Right kidney (tissue), 1 donor: ENCODE measurements around the gene GALNT16.
"Not testable (repeated sequence)": the region's sequence is repeated elsewhere in the genome, so short reads cannot be mapped to it uniquely, and the experiment has no call there.

Source experiments
- DNase-seq: peaks from one replicate; pipeline ENCODE4 v3.0.0-alpha.2; 2016

The GALNT16 gene

GRCh38 chr14:69366069-69366468 lies 106.1 kb downstream of the GALNT16 start:
- no peak for DNase-seq

- no peak for DNase-seq
These were observed 106.8 kb downstream of the GALNT16 start for GRCh38 chr14:69366761-69367160.

GRCh38 chr14:69368381-69368780 lies 108.4 kb downstream of the GALNT16 start:
- no peak for DNase-seq

- DNase-seq: no peak
These were observed 110.1 kb downstream of the GALNT16 start for GRCh38 chr14:69370061-69370460.

GRCh38 chr14:69372146-69372545 lies 112.2 kb downstream of the GALNT16 start:
- no peak for DNase-seq

GRCh38 chr14:69373104-69373503 lies 113.1 kb downstream of the GALNT16 start:
- no peak for DNase-seq

GRCh38 chr14:69374235-69374634 lies 114.3 kb downstream of the GALNT16 start:
- no peak for DNase-seq

GRCh38 chr14:69375182-69375581 lies 115.2 kb downstream of the GALNT16 start:
- no peak for DNase-seq

- DNase-seq: no peak
These were observed 115.8 kb downstream of the GALNT16 start for GRCh38 chr14:69375722-69376121.

GRCh38 chr14:69376439-69376838 lies 116.5 kb downstream of the GALNT16 start:
- no peak for DNase-seq

GRCh38 chr14:69378274-69378673 lies 118.3 kb downstream of the GALNT16 start:
- DNase-seq: no peak

GRCh38 chr14:69387311-69387710 lies 127.4 kb downstream of the GALNT16 start:
- DNase-seq: no peak

- DNase-seq: not testable (repeated sequence)
These were observed 131.4 kb downstream of the GALNT16 start for GRCh38 chr14:69391400-69391799.

GRCh38 chr14:69392481-69392880 lies 132.5 kb downstream of the GALNT16 start:
- DNase-seq: no peak

- DNase-seq: no peak
These were observed 136.0 kb downstream of the GALNT16 start for GRCh38 chr14:69395929-69396328.

- DNase-seq: peak; percentile 97
These were observed 138.3 kb downstream of the GALNT16 start, which contains the start of the genes ERH and SLC39A9 for GRCh38 chr14:69398053-69398817. Gene ERH (minus strand): TSS chr14:69398299. CDS start chr14:69398233, 66 bp downstream. Gene SLC39A9 (plus strand): TSS chr14:69398692. CDS start chr14:69399370, 678 bp downstream.

GRCh38 chr14:69398818-69399210 lies 138.9 kb downstream of the GALNT16 start:
- DNase-seq: no peak

- DNase-seq: no peak
These were observed 139.8 kb downstream of the GALNT16 start for GRCh38 chr14:69399750-69400149.

- no peak for DNase-seq
These were observed 140.2 kb downstream of the GALNT16 start for GRCh38 chr14:69400154-69400553.

GRCh38 chr14:69401841-69402240 lies 141.9 kb downstream of the GALNT16 start:
- DNase-seq: no peak

GRCh38 chr14:69404478-69404877 lies 144.5 kb downstream of the GALNT16 start:
- DNase-seq: no peak

GRCh38 chr14:69404883-69405282 lies 144.9 kb downstream of the GALNT16 start:
- DNase-seq: no peak

- no peak for DNase-seq
These were observed 145.8 kb downstream of the GALNT16 start for GRCh38 chr14:69405762-69406161.
